EL (cell line): ENCODE measurements around the gene PTGR1.

ENCODE experiments used
- DNase-seq: peaks from one replicate; pipeline ENCODE4 v3.0.0-alpha.2; 2016

The PTGR1 gene

GRCh38 chr9:111531716-111532115 lies 67.7 kb downstream of the PTGR1 start:
- DNase-seq = no peak

GRCh38 chr9:111529787-111530186 lies 69.7 kb downstream of the PTGR1 start:
- DNase-seq = no peak

- no peak for DNase-seq
These were observed 72.1 kb downstream of the PTGR1 start for GRCh38 chr9:111527347-111527746.

- peak; percentile 85 for DNase-seq
These were observed 74.1 kb downstream of the PTGR1 start, which contains the start of gene ZNF483 for GRCh38 chr9:111525056-111525977. Gene ZNF483 (plus strand): TSS chr9:111525179. CDS start chr9:111527396, 2,217 bp downstream.

- DNase-seq = no peak
These were observed 74.8 kb downstream of the PTGR1 start for GRCh38 chr9:111524731-111525055.

DNA sequence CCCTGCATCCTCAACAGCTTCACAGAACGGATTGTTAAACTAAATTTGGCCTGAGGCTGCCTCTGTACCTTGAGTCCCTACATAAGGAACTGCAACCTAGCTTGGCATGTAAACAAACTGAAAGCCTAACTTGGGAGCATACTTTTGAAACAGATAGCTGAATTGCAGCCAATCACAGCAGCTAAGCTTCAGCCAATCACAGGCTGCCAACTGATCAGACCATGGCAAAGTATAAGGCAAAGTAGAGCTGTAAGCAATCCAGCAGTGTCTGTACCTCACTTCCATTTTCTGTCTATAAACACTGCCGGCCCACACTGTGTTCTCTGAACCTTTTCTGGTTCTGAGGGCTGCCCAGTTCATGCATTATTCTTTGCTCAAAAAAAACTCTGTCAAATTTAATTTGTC lies 83.4 kb downstream of the PTGR1 start:
- DNase-seq = peak; percentile 34

DNA sequence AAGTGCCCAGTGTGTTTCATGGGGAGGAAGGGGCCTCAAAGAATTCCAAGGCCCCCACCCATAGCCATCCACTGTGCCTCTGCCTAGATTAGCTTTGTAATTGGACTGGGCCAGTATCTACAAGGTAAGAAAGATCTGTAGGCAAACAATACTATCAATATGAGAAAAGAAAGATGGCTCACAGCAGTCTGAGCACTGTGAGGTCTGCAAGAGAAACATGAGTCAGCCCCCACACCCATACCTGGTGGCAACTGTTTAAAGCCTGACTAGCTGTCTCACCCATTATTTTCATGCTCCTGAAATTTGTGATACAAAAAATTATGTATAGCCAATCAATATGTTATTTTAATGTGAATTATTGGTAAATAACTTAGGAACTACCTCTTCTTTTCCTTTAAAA lies 84.5 kb downstream of the PTGR1 start:
- DNase-seq = no peak
